SH-SY5Y (cell line): ENCODE data around the gene N4BP2L1.

Experiments
- GATA2 ChIP-seq: IDR thresholded peaks from 2 replicates; pipeline ENCODE4 v1.6.1; 2011; ENCODE audit warnings: mild to moderate bottlenecking, low read depth, low read length
- GATA3 ChIP-seq: IDR thresholded peaks from 2 replicates; pipeline ENCODE4 v1.6.1; 2011; ENCODE audit warnings: low read depth, mild to moderate bottlenecking, low read length, moderate library complexity

DNA sequence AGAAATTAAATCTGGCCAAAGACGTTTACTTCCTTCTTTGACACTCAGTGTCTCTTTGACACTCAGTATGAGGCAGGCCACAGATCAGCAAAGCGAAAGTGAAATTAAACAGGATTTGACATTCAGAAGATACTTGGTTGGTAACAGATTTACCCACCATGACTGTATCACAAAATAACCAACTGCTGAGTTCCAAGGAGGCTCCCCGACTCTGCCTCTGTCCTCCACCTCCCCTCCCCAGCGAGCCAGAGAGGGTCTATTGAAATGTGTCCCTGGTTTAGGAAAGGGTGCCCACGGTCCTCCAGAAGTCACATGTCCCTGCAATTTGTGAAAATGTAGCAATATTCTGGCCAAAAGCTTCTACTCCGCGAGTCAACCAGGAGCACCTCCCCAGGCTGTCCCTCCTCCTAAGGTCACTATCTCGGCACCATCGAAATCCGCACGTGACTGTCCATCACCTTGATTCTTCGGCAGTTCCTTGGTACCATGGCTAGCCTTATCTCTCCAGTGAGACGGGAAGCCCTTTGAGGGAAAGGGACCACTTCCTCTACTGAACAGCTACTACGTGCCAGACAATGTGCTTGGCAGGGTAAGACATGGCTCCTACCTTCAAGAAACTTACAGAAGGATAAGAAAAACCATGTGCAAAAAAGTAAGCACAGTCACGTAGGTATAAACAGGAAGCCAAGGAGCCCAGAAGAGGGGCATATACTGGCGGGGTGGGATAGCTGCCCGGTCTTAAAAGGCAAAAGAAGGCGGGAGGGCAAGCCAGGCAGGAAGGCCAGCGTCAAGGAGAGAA, 1.5 kb downstream of the N4BP2L1 start:
- TF ChIP-seq GATA3 = no peak
- TF ChIP-seq GATA2 = no peak
